GM12865 (cell line): Measurements from ENCODE around the gene SOX13.

Source experiments
- DNase-seq: peaks from one replicate; pipeline ENCODE4 v3.0.0; 2010; ENCODE audit warnings: low read depth
- H3K4me3 ChIP-seq: 2 replicates; pipeline ENCODE4 v1.5.1; 2011; ENCODE audit warnings: mild to moderate bottlenecking, low read depth, low read length, control low read depth
- TF ChIP-seq, protein P1 (sequence below): IDR thresholded peaks from 2 replicates; pipeline ENCODE4 v1.5.1; 2011; ENCODE audit warnings: low read length, control low read depth, low read depth, inconsistent platforms; ENCODE audit not compliant: insufficient read depth; ENCODE audit errors: missing control alignments

Gene SOX13

DNA sequence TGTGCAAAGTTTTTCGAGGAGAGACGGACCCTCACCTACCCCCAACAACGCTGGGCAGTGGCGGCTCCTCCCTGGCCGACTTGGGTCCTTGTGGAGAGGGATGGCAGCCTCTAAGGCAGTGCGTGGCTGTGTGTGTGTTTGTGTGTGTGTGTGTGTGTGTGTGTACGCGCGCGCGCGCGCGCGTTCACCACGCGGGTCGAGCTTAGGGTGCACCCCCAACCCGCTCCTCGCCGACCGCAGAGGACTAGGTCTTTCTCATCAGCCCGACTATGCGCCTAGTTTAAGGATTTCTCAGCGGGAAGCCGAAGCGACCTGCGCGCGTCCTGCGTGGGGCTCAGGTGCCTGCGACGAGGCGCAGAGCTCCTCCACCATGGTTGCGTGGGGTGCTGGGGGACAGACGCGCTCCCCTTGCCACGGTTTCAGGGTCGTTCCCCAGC, 940 bp downstream of the SOX13 start:
- H3K4me3 ChIP-seq, result no peak overlapping the region
- no peak for DNase-seq
- TF ChIP-seq, protein P1, sequence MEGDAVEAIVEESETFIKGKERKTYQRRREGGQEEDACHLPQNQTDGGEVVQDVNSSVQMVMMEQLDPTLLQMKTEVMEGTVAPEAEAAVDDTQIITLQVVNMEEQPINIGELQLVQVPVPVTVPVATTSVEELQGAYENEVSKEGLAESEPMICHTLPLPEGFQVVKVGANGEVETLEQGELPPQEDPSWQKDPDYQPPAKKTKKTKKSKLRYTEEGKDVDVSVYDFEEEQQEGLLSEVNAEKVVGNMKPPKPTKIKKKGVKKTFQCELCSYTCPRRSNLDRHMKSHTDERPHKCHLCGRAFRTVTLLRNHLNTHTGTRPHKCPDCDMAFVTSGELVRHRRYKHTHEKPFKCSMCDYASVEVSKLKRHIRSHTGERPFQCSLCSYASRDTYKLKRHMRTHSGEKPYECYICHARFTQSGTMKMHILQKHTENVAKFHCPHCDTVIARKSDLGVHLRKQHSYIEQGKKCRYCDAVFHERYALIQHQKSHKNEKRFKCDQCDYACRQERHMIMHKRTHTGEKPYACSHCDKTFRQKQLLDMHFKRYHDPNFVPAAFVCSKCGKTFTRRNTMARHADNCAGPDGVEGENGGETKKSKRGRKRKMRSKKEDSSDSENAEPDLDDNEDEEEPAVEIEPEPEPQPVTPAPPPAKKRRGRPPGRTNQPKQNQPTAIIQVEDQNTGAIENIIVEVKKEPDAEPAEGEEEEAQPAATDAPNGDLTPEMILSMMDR, result no peak

DNA sequence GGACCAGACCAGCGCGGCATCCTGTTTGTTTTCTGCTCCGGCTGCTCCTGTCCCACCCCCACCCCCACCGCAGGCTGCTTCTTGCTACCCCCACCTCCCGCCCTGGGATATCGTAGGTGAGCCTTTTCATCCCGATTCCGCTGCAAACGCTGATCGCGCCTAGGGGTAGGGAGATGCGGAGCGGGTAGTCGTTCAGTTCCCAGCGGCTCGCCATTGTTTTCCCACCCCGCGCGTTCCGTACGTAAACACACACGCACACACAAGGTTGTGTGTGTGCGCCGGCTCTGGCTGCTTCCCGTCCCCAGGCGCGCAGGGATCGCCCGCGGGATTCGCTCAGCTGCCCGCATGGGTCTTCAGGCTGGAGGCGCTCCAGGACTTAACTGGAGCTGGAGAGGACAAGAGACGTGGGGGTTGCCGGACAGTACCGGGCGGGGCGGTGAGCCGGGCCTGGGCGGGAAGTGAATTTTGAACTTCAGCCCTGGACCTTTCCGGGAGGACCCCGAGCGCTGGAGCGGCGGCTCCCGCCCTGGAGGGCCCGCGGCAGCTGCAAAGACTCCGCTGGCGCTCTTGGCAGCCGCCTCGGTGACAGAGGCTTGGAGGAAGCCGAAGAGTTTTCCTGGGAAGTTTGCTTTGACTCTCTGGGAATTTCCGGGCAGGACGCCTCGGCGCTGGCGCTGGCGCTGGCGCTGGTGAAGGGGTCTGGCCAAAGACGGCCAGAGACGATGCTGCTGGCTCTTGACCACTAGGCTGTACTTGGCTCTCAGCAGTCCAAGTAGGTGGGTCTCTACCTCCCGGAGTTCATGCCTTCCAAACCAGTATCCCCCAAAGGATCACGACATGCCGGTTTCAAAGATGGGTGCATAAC, 1.6 kb downstream of the SOX13 start:
- no peak for DNase-seq
- TF ChIP-seq, protein P1, result no peak
- no peak overlapping the region for H3K4me3 ChIP-seq

DNA sequence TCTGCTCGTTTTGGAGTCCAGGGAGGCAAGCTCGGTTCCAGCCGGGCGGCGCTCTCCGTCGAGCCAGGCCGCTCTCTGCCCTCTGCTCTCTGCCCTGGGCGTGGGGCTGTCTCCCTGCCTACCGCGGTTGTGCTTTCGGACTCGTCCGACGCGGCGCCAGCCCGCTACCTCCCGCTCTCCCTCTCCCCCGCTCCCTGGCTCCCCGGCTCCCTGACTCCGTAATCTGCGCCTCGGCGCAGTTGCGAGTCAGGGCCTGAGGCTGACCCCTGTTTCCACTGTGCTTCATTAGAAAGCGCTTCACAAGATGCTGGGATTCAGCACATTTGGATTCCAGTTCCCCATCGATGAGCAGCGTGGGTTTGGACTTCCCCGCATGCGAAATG, 2.2 kb downstream of the SOX13 start:
- TF ChIP-seq, protein P1, result no peak
- H3K4me3 ChIP-seq, result no peak overlapping the region
- DNase-seq, result no peak

DNA sequence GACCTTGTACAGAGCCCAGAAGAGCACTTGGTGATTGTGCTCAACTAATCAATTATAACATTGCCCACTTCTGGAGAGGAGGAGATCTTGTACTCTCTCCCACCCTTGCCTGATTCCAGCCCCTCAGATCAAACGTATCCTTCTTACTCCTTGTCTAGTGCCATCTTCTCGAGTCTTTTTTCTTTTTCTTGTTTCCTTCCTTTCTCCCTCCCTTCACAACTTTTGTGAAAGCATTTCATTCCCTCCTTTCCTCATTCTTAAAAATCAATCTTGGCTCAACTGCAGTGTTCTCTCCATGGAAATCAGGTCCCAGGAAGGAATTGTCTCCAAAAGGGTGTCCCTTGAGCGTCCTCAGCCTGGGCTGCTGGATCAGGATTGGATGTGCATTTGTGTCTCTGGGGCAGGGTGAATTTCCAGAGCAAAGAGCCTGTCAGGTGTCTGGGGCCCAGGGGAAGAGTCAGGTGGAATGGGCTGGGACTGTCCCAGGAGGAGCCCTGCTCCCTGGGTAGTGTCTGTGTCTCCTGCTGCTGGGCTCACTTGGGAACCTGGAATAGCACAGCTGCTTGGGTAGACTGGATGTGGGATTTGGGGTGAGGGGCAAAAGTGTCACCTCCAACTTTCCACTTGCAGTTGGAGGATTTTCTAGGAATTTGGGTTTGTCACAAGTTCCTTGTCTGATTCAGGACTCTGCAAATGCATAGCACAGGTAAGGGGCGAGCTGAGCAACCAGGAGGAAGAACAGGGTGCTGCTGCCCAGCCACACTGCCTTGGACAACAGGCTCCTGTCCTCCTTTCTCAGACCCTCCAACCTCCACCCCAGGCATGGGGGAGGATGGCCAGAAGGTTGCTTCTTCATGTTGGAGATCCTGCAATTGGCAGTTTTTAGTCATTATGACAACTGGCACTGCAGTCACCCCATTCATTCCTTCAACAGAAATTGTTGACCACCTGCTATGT, 3.3 kb downstream of the SOX13 start:
- no peak for DNase-seq
- TF ChIP-seq, protein P1, result no peak
- no peak overlapping the region for H3K4me3 ChIP-seq

DNA sequence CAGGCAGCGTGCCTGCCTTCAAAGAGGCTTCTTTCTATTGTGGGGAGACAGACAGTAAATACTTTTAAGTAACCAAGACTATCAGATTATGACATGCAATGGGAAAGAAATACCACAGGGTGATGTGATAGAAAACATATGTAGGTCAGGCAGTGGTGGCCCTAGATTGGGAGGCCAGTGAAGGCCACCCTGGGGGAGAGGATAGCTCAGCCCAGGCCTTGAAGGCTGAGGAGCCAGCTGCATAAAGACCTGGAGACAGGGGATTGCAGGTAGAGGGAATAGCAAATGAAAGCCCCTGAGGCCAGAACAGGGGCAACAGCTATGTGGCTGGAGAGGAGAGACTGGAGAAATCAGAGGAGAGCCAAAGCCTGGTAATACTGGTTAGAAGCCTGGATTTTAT, 4.0 kb downstream of the SOX13 start:
- DNase-seq, result no peak
- H3K4me3 ChIP-seq, result no peak overlapping the region
- TF ChIP-seq, protein P1, result no peak

DNA sequence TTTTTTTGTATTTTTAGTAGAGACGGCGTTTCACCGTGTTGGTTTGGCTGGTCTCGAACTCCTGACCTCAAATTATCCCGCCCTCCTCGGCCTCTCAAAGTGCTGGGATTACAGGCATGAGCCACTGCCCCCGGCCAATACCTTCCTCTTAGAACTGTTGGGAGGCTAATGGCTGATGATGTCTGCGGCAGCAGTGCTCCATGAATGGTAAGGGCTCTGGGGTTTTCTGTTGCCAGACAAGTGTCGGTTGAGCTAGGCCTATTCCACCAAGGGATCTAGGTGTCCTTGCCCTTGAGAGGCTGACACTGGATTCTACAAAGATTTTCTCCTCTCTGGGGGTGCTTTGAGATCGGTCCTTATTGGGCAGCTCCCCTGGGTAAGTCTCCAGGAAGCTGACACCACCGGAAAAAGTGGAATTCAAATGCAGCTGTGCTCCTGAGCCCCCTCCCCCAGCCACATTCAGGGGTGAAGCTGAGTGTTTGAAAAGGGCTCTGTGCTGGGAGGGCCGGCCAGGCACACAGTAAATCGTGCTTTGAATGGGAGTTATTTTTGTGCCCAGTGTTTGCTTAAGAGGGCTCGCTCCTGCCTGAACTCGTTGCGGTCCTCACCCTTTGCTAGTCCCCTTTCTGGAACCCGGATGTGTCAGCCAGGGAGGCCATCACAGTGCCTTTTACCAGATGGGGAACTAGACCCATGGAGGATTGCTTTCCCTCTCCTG, 5.2 kb downstream of the SOX13 start:
- no peak for DNase-seq
- H3K4me3 ChIP-seq, result no peak overlapping the region
- TF ChIP-seq, protein P1, result no peak
